Activated CD8-positive, alpha-beta T cell treated with anti-CD3 and anti-CD28 coated beads for 36 hours (primary cell): Measurements from ENCODE around the gene LGALS12. TPM values are rescaled to one million over a fixed set of nuclear protein-coding genes. Genes with fewer than 3 reads are reported as not detected.

Source experiments
- ATAC-seq: fragments of 200-7000 bp; cut with Tn5 transposase; one replicate; pipeline ENCODE4 v1.10.0; 2021; ENCODE audit warnings: mild to moderate bottlenecking, moderate library complexity
- CTCF ChIA-PET: fragments of 350-600 bp; sonication (Branson Sonifier 250); formaldehyde crosslinking; loops from one replicate; lab custom pipeline; 2021; ENCODE audit warnings: antibody characterized with exemption; lab: Charles Lee
- POLR2A ChIA-PET: fragments of 350-600 bp; sonication (Branson Sonifier 250); formaldehyde crosslinking; loops from one replicate; lab custom pipeline; 2021; ENCODE audit warnings: antibody characterized with exemption; lab: Charles Lee
- DNase-seq: peaks from one replicate; pipeline ENCODE4 v3.0.0-alpha.2; 2020
- H3K27ac Mint-ChIP-seq: one replicate; pipeline ENCODE4 v1.8.0; 2021; ENCODE audit warnings: mild to moderate bottlenecking, mixed read lengths
- H3K27me3 Mint-ChIP-seq: one replicate; pipeline ENCODE4 v1.8.0; 2021; ENCODE audit warnings: mixed read lengths
- H3K36me3 Mint-ChIP-seq: one replicate; pipeline ENCODE4 v1.8.0; 2021; ENCODE audit warnings: low read depth, mixed read lengths
- H3K4me1 Mint-ChIP-seq: one replicate; pipeline ENCODE4 v1.8.0; 2021; ENCODE audit warnings: low read depth, mixed read lengths
- H3K4me3 Mint-ChIP-seq: one replicate; pipeline ENCODE4 v1.8.0; 2021; ENCODE audit warnings: mild to moderate bottlenecking, moderate library complexity, mixed read lengths
- H3K9me3 Mint-ChIP-seq: one replicate; pipeline ENCODE4 v1.8.0; 2021; ENCODE audit warnings: mixed read lengths
- intact Hi-C: fragments of 100-400 bp; cut with micrococcal nuclease; formaldehyde crosslinking; loops from one replicate; pipeline ENCODE4 v1.10.0; 2022
- total RNA-seq, 2 experiments: library from RNA; stranded (reverse); gene quantifications; one replicate each; pipeline ENCODE4 v1.2.3, GENCODE V29; 2021
- TF ChIP-seq, protein P1 (sequence below): fragments of 200-600 bp; IDR thresholded peaks from one replicate; pipeline ENCODE4 v1.8.0; 2022; ENCODE audit warnings: antibody characterized with exemption, mild to moderate bottlenecking

The LGALS12 gene, protein sequence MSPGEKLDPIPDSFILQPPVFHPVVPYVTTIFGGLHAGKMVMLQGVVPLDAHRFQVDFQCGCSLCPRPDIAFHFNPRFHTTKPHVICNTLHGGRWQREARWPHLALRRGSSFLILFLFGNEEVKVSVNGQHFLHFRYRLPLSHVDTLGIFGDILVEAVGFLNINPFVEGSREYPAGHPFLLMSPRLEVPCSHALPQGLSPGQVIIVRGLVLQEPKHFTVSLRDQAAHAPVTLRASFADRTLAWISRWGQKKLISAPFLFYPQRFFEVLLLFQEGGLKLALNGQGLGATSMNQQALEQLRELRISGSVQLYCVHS
- not detected for total RNA-seq

DNA sequence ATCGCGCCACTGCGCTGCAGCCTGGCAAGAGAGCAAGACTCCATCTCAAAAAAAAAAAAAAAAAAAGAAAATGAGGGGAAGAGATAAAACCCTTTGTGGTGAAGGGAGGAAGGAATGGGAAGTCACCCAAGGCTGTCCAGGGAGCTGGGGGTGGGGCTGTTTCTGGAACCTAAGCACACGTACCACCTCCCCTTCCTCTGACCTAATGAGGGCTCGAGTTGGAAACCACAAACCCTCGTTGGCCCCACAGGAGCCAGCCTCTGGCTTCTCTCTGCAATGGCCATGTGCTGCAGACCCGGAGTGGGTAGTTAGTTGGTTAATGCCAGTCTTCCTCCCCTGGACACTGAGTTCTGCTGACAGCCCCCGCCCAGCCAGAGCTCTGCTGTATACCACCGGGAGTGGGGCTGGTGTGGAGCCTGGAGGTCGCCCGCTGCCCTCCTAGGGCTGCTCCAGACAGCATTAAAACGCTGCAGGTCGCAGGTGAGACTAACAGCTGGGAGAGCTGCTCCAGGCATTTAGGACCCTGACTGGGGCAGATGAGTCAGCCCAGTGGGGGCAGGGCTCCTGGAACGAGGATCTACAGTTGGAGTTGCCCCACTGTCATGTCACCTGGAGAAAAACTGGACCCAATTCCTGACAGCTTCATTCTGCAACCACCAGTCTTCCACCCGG, at the start of gene LGALS12:
Gene LGALS12, plus strand, starts transcription at position 228 of the 672 bp plus-strand sequence. Its CDS starts 375 bp downstream, at position 603.
- Mint-ChIP-seq H3K36me3 (no peaks in the 10 kb centered on the region), H3K4me3 (no peak within 1 kb of the TSS), H3K27me3 (no peaks in the 10 kb centered on the region), H3K9me3 (peaks cover 5% of the 10 kb centered on the region), H3K4me1 (peaks cover 4% of the 10 kb centered on the region), H3K27ac (no peak within 1 kb of the TSS)
- TF ChIP-seq, protein P1, sequence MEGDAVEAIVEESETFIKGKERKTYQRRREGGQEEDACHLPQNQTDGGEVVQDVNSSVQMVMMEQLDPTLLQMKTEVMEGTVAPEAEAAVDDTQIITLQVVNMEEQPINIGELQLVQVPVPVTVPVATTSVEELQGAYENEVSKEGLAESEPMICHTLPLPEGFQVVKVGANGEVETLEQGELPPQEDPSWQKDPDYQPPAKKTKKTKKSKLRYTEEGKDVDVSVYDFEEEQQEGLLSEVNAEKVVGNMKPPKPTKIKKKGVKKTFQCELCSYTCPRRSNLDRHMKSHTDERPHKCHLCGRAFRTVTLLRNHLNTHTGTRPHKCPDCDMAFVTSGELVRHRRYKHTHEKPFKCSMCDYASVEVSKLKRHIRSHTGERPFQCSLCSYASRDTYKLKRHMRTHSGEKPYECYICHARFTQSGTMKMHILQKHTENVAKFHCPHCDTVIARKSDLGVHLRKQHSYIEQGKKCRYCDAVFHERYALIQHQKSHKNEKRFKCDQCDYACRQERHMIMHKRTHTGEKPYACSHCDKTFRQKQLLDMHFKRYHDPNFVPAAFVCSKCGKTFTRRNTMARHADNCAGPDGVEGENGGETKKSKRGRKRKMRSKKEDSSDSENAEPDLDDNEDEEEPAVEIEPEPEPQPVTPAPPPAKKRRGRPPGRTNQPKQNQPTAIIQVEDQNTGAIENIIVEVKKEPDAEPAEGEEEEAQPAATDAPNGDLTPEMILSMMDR, result no peak
- ATAC-seq (no peak), DNase-seq (no peak)
- POLR2A ChIA-PET, result no interaction called here
- CTCF ChIA-PET, result interaction anchor here (0.8 to 1.9 kb wide), 4 partner anchors 23 to 132 kb away, joined by 3 to 7 read pairs (median 4); no protein-coding TSS in a partner anchor
- intact Hi-C loops, result no loop called here

DNA sequence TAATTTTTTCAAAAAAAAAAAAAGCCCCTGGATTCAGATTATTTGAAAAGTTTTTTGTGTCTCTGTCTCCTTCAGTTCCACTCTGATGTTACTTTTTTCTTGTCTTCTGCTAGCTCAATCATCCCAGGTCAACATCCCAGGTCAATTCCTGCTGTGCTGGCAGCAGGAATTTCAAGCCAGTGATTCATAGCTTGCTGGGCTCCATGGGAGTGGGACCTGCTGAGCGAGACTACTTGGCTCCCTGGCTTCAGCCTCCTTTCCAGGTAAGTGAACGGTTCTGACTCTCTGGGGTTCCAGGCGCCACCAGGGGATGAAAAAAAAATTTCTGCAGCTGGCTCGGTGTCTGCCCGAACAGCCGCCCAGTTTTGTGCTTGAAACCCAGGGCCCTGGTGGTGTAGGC, 46.3 kb upstream of the LGALS12 start:
- peaks cover 2% of the 10 kb centered on the region for H3K27me3 Mint-ChIP-seq
- H3K27ac Mint-ChIP-seq, result no peak overlapping the region
- no peaks in the 10 kb centered on the region for H3K9me3 Mint-ChIP-seq
- no peak overlapping the region for H3K4me3 Mint-ChIP-seq
- DNase-seq (no peak), ATAC-seq (no peak)
- ChIA-PET CTCF (interaction anchor here (1.0 kb wide), 1 partner anchor 20 kb away, joined by 4 read pairs; no protein-coding TSS in a partner anchor), POLR2A (no interaction called here)
- H3K4me1 Mint-ChIP-seq, result no peaks in the 10 kb centered on the region
- H3K36me3 Mint-ChIP-seq, result no peaks in the 10 kb centered on the region
- TF ChIP-seq, protein P1, result no peak
- intact Hi-C loops, result no loop called here

DNA sequence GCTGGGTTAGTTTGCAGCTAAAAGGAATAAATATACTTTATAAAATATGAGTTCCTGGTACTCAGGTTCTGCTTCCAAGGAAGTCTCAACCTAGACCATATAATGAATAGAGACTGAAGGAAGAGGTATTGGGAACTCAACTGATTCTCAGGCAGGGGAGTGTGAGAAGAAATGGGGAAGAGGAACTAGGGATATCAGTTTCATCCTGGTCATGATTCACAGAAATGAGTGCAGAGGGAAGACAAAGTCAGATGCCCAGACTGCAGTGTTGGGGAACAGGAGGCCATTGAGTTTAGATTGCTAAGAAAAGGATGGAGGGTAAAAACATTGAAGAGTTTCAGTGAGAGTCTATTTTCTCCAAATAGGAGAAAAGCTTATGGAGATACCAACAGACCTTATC, 43.7 kb upstream of the LGALS12 start:
- CTCF ChIA-PET, result interaction anchor here (1.1 kb wide), 1 partner anchor 17 kb away, joined by 4 read pairs; no protein-coding TSS in a partner anchor
- POLR2A ChIA-PET, result interaction anchor here (1.2 kb wide), 1 partner anchor 146 kb away, joined by 4 read pairs; no protein-coding TSS in a partner anchor
- no peak overlapping the region for H3K27ac Mint-ChIP-seq
- H3K9me3 Mint-ChIP-seq, result no peaks in the 10 kb centered on the region
- no peaks in the 10 kb centered on the region for H3K36me3 Mint-ChIP-seq
- H3K4me1 Mint-ChIP-seq, result no peaks in the 10 kb centered on the region
- ATAC-seq, result no peak
- no peak overlapping the region for H3K4me3 Mint-ChIP-seq
- TF ChIP-seq, protein P1, result no peak
- H3K27me3 Mint-ChIP-seq, result peaks cover 6% of the 10 kb centered on the region
- intact Hi-C loops, result no loop called here
- DNase-seq, result no peak

DNA sequence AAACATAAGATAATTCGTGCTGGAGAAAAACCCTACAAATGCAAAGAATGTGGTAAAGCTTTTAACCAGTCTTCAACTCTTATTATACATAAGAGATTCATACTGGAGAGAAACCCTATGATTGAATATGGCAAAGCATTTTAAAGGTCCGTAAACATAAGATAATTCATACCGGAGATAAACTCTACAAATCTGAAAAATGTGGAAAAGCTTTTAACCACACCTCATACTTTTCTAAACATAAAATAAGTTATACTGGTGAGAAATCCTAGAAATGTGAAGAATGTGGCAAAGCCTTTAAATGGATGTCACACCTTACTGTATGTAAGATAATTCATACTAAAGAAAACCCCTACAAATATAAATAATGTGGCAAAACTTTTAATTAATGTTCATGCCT, 35.6 kb upstream of the LGALS12 start:
- H3K9me3 Mint-ChIP-seq, result peaks cover 18% of the 10 kb centered on the region
- H3K27ac Mint-ChIP-seq, result no peak overlapping the region
- H3K4me1 Mint-ChIP-seq, result no peaks in the 10 kb centered on the region
- peaks cover 5% of the 10 kb centered on the region for H3K27me3 Mint-ChIP-seq
- intact Hi-C loops, result loop anchor here (10.0 kb wide), 1 partner anchor 264 kb away; no protein-coding TSS in a partner anchor
- TF ChIP-seq, protein P1, result no peak
- ChIA-PET CTCF (no interaction called here), POLR2A (no interaction called here)
- H3K4me3 Mint-ChIP-seq, result no peak overlapping the region
- no peak for ATAC-seq
- no peak for DNase-seq
- H3K36me3 Mint-ChIP-seq, result no peaks in the 10 kb centered on the region

DNA sequence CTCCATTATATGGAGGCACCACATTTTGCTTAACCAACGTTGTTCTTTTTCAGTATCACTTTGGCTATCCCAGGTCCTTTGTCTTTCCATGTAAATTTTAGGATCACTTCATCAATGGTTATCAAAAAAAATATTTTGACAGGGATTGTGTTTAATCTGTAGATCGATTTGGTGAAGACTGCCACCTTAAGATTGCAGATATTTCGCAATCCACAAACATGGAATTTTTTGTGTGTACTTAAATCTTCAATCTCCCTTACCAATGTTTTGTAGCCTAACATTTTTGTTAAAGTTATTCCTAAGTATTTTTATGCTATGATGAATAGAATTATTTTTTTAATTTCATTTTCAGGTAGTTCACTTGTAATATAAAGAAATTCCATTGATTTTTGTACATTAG, 33.5 kb upstream of the LGALS12 start:
- ATAC-seq, result no peak
- Mint-ChIP-seq H3K4me3 (no peak overlapping the region), H3K36me3 (peaks cover 2% of the 10 kb centered on the region), H3K4me1 (no peaks in the 10 kb centered on the region), H3K27ac (no peak overlapping the region), H3K9me3 (peaks cover 25% of the 10 kb centered on the region), H3K27me3 (no peaks in the 10 kb centered on the region)
- intact Hi-C loops, result loop anchor here (10.0 kb wide), 1 partner anchor 262 kb away; no protein-coding TSS in a partner anchor
- POLR2A ChIA-PET, result no interaction called here
- CTCF ChIA-PET, result no interaction called here
- DNase-seq, result no peak
- TF ChIP-seq, protein P1, result no peak
